LNCAP (cell line): Measurements from ENCODE around the gene KRTAP23-1.

Experiments
- TF ChIP-seq, protein P1 (sequence below): fragments of 450-650 bp; IDR thresholded peaks from 2 replicates; pipeline ENCODE4 v1.5.1; 2017; ENCODE audit warnings: mild to moderate bottlenecking

Gene KRTAP23-1, protein sequence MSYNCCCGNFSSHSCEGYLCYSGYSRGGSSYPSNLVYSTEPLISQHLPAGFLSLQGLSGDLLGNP

DNA sequence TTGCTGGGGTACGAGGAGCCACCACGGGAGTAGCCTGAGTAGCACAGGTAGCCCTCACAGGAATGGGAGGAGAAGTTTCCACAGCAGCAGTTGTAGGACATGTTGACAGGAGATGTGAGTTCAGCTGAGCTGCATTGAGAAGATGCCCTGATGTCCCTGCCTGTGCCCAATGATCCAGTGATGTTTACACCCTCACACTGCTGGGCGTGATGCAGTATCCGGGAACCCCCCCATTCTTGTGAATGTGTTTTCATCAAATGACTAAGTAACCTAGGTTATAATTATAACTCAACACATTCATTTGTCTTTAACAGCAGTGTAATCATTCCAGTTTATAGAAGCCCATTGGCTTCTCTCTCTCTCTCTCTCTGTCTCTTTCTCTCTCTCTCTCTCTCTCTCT, at the start of gene KRTAP23-1:
Gene KRTAP23-1 (minus strand): TSS at position 101 of the 400 bp plus-strand sequence. CDS start 0 bp downstream, at position 101.
- TF ChIP-seq, protein P1, sequence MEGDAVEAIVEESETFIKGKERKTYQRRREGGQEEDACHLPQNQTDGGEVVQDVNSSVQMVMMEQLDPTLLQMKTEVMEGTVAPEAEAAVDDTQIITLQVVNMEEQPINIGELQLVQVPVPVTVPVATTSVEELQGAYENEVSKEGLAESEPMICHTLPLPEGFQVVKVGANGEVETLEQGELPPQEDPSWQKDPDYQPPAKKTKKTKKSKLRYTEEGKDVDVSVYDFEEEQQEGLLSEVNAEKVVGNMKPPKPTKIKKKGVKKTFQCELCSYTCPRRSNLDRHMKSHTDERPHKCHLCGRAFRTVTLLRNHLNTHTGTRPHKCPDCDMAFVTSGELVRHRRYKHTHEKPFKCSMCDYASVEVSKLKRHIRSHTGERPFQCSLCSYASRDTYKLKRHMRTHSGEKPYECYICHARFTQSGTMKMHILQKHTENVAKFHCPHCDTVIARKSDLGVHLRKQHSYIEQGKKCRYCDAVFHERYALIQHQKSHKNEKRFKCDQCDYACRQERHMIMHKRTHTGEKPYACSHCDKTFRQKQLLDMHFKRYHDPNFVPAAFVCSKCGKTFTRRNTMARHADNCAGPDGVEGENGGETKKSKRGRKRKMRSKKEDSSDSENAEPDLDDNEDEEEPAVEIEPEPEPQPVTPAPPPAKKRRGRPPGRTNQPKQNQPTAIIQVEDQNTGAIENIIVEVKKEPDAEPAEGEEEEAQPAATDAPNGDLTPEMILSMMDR = no peak

DNA sequence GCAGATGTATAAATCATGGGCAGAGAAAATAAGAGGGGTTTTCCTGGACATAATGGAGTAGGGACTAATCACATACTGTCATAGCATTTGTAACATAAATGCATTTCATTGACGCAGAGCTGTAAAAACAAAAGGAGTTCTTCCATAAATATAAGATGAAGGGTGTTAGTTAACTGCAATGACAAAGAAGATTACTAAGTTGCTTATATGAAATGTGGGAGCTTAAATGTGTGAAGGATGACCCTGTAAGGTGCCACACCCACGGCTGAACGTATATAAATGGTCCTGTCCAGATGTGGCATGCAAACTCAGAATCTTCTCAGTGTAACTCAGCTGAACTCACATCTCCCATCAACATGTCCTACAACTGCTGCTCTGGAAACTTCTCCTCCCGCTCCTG, 47.3 kb upstream of the KRTAP23-1 start, which contains the start of gene KRTAP13-1:
Gene KRTAP13-1 (plus strand): TSS at position 301 of the 400 bp plus-strand sequence. CDS start 56 bp downstream, at position 357.
- TF ChIP-seq, protein P1 = no peak

DNA sequence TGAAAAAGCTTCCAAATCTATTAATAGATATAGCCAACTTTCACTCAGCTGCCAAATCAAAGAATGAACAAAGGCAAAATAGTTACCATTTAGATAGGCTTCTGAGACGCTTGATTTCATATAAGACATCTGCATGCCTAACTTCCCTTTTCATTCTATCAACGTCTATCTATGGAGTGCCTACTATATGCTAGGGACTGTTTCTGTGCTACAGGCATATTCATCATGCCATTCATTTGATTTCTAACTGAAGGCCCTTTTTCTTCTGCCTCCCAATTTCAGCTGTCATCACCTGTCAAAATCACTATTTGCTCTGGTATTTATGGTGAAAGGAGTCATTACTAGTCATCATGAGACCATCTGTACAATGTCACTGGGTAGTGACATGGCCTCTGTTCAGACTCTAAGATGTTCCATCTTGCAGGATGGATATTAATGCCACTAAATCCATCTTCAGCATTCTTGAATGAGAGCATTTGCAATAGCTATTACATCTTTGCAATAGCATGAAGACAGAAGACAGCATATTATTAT, 43.2 kb upstream of the KRTAP23-1 start:
- TF ChIP-seq, protein P1 = no peak

DNA sequence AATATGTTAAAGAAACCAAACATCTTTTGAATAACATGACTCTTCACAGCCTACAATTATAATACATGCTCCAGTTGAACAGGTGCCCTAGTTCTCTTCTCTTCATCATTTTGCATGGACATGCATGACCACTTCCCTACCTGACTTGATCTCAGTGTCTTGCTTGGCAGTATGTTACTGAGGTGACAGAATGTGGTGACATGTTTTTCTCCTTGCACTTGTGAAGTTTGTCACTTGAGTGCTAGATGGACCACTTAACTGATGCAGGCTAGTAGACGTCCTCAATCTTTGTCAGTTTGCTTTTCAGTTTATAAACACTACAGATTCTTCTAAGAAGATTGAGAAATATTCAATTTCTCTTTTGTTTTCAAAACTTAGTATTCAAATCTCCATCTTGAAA, 33.8 kb upstream of the KRTAP23-1 start:
- TF ChIP-seq, protein P1 = no peak

DNA sequence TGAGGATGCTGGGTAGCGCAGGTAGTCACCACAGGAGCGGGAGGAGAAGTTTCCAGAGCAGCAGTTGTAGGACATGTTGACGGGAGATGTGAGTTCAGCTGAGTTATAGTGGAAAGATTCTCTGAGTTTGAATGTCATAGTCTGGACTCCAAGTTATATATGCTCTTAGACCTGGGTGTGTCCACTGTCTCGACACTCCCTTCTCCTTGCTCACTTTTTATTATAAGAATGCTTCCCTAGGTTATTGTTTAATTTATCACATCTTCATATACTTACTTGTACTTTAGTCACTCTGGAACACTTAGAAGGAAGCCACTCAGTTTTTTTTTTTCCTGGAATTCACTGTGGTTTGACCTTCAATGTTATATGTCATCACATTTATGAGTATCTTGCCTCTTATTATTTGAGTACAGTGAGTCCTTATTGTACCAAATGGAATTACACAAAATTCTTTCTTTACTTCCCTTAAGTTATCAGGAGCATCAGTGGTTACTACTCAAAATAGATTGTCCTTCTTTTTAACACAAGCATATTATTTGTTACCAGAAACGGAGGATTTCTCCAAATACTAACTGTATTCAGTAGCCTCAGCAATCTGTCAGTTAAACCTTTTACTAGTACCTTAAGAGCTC, 23.8 kb upstream of the KRTAP23-1 start, which contains the start of gene KRTAP13-2:
Gene KRTAP13-2 (minus strand): TSS at position 133 of the 632 bp plus-strand sequence. CDS start 58 bp downstream, at position 75.
- TF ChIP-seq, protein P1 = no peak

DNA sequence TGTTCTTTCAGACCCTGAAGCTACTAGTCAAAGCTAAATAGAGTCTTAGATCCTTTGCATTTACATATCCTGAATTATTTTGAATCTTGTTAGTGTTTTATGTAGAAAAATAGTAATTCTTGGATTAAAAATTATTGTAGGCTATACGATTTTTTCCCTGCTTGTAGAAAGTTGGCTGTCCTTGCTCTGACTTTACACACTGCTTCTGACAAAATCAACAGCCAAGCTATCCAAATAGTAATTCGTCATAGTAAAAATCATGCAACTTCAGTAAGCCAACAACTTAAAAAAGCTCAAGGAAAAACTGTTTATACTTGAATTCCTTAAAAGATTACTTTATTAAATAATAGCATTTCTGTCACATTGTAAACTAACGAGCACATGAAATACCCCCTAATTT, 7.5 kb upstream of the KRTAP23-1 start:
- TF ChIP-seq, protein P1 = no peak

DNA sequence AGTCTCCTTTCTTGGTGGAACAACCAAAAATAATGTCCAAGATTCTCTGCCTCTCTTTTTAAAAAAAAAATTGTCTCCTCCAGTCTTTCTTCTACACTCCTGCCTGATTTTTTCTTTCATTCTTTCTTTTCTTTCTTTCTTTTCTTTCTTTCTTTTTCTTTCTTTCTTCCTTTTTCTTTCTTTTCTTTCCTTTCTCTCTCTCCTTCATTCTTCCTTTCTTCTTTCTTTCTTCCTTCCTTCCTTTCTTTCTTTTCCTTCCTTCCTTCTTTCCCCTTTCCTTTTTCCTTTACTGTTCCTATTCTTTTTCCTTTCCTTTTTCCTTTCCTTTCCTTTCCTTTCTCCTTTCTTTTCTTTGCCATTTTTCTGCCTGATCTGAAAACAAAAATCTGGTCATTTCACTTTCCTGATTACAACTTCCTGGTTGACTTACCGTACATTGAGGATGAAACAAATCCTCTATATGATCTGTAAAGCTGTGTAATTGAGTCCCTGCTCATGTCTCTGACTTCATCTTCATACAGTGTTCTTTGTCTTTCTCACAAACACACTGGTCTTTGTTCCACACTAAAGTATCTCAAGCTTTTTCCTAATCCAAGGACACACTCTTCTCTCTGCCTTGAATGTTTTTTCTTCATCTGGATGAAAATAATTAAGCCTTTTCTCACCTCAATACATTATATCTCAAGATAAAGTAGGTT, 6.1 kb upstream of the KRTAP23-1 start:
- TF ChIP-seq, protein P1 = no peak
